SK-N-SH treated with all-trans-retinoic acid at 6 μM for 48 hours (cell line): ENCODE measurements around the gene KRTAP5-2.
"Not testable (repeated sequence)": the region's sequence is repeated elsewhere in the genome, so short reads cannot be mapped to it uniquely, and the experiment has no call there.

Source experiments
- ATAC-seq: fragments of 200-7000 bp; cut with Tn5 transposase; 3 replicates; pipeline ENCODE4 v1.9.1; 2020; ENCODE audit warnings: mild to moderate bottlenecking, moderate library complexity
- ARNTL ChIP-seq: fragments of 450-650 bp; formaldehyde crosslinking; IDR thresholded peaks from 2 replicates; pipeline ENCODE4 v1.5.0; 2020; ENCODE audit warnings: low read depth, mild to moderate bottlenecking, moderate library complexity, borderline replicate concordance
- BACH2 ChIP-seq: fragments of 250-450 bp; sonication (Bioruptor Pico); IDR thresholded peaks from 2 replicates; pipeline ENCODE4 v1.9.0; 2021; ENCODE audit warnings: mild to moderate bottlenecking, borderline replicate concordance
- CSDC2 ChIP-seq: fragments of 250-450 bp; sonication (Bioruptor Pico); IDR thresholded peaks from 2 replicates; pipeline ENCODE4 v1.5.0; 2020; ENCODE audit warnings: mild to moderate bottlenecking, moderate library complexity
- ESRRG ChIP-seq: fragments of 250-450 bp; sonication (Bioruptor Pico); IDR thresholded peaks from 2 replicates; pipeline ENCODE4 v1.6.1; 2021; ENCODE audit warnings: mild to moderate bottlenecking
- GLIS3 ChIP-seq: fragments of 250-450 bp; sonication (Bioruptor Pico); IDR thresholded peaks from 2 replicates; pipeline ENCODE4 v1.5.0; 2020; ENCODE audit warnings: mild to moderate bottlenecking, moderate library complexity
- OSR1 ChIP-seq: fragments of 250-450 bp; sonication (Bioruptor Pico); IDR thresholded peaks from 2 replicates; pipeline ENCODE4 v1.8.0; 2022; ENCODE audit warnings: moderate library complexity, mild to moderate bottlenecking, inconsistent platforms
- PPARA ChIP-seq: fragments of 250-450 bp; sonication (Bioruptor Pico); IDR thresholded peaks from 2 replicates; pipeline ENCODE4 v1.5.0; 2020; ENCODE audit warnings: mild to moderate bottlenecking, borderline replicate concordance
- RARB ChIP-seq: fragments of 250-450 bp; sonication (Bioruptor Pico); IDR thresholded peaks from 2 replicates; pipeline ENCODE4 v1.8.0; 2021; ENCODE audit warnings: mild to moderate bottlenecking, moderate library complexity
- TCF4 ChIP-seq: fragments of 250-450 bp; sonication (Bioruptor Pico); IDR thresholded peaks from 2 replicates; pipeline ENCODE4 v1.8.0; 2021; ENCODE audit warnings: mild to moderate bottlenecking, moderate library complexity, borderline replicate concordance
- TOX ChIP-seq: fragments of 250-450 bp; sonication (Bioruptor Pico); IDR thresholded peaks from 2 replicates; pipeline ENCODE4 v1.8.0; 2021; ENCODE audit warnings: mild to moderate bottlenecking, moderate library complexity, borderline replicate concordance
- ZC3H10 ChIP-seq: fragments of 250-450 bp; sonication (Bioruptor Pico); IDR thresholded peaks from 2 replicates; pipeline ENCODE4 v1.5.1; 2021; ENCODE audit warnings: mild to moderate bottlenecking, moderate library complexity
- ZFP3 ChIP-seq: fragments of 250-450 bp; sonication (Bioruptor Pico); IDR thresholded peaks from 2 replicates; pipeline ENCODE4 v1.5.0; 2020; ENCODE audit warnings: mild to moderate bottlenecking, moderate library complexity
- ZFP30 ChIP-seq: fragments of 450-650 bp; formaldehyde crosslinking; IDR thresholded peaks from 2 replicates; pipeline ENCODE4 v1.5.0; 2022; ENCODE audit warnings: mild to moderate bottlenecking, moderate library complexity
- ZNF565 ChIP-seq: fragments of 450-650 bp; formaldehyde crosslinking; conservative IDR thresholded peaks from 2 replicates; pipeline ENCODE4 v1.5.0; 2020; ENCODE audit warnings: low read depth, mild to moderate bottlenecking, moderate library complexity
- ZNF70 ChIP-seq: fragments of 450-650 bp; formaldehyde crosslinking; IDR thresholded peaks from 2 replicates; pipeline ENCODE4 v1.5.0; 2020; ENCODE audit warnings: mild to moderate bottlenecking, moderate library complexity
- ZNF8 ChIP-seq: fragments of 450-650 bp; formaldehyde crosslinking; IDR thresholded peaks from 2 replicates; pipeline ENCODE4 v1.5.0; 2020; ENCODE audit warnings: mild to moderate bottlenecking, moderate library complexity
- TF ChIP-seq, protein P1 (sequence below): fragments of 250-450 bp; sonication (Bioruptor Pico); IDR thresholded peaks from 2 replicates; pipeline ENCODE4 v1.8.0; 2020; ENCODE audit warnings: mild to moderate bottlenecking, moderate library complexity, borderline replicate concordance
- TF ChIP-seq, protein P2 (sequence below): fragments of 250-450 bp; sonication (Bioruptor Pico); IDR thresholded peaks from 2 replicates; pipeline ENCODE4 v1.5.1; 2020; ENCODE audit warnings: low read depth, mild to moderate bottlenecking, moderate library complexity
- TF ChIP-seq, protein P3 (sequence below): fragments of 250-450 bp; sonication (Bioruptor Pico); IDR thresholded peaks from 2 replicates; pipeline ENCODE4 v1.8.0; 2021; ENCODE audit warnings: low read depth, mild to moderate bottlenecking, moderate library complexity, borderline replicate concordance
- TF ChIP-seq, protein P4 (sequence below): fragments of 250-450 bp; sonication (Bioruptor Pico); IDR thresholded peaks from 2 replicates; pipeline ENCODE4 v1.5.1; 2021; ENCODE audit warnings: mild to moderate bottlenecking, moderate library complexity
- TF ChIP-seq, protein P5 (sequence below): fragments of 250-450 bp; sonication (Bioruptor Pico); IDR thresholded peaks from 2 replicates; pipeline ENCODE4 v1.5.0; 2020; ENCODE audit warnings: mild to moderate bottlenecking, moderate library complexity

Gene KRTAP5-2

DNA sequence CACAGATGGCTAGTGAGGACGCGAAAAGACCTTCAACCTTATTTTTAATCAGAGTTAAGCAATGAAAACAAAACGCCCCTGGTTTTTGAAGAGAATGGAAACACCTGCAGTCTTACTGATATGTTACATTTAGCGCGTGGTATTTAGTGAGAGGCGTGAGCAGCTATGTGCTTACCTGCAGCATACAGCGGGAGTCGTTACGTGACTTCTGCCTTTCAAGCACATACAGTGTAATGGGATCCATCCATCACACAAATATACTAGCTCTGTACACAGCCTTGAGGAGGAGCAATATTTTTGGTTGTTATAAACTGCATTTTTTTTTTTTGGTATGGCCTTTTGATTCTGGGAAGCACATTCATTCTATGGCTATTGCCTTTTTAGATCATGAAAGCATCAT, 5.5 kb downstream of the KRTAP5-2 start:
- TF ChIP-seq ESRRG (CRISPR knock-in tag) (no peak), ZNF8 (CRISPR knock-in tag) (no peak), ZFP30 (CRISPR knock-in tag) (no peak), ZNF565 (CRISPR knock-in tag) (no peak), CSDC2 (CRISPR knock-in tag) (no peak), ZNF70 (CRISPR knock-in tag) (no peak), GLIS3 (CRISPR knock-in tag) (no peak), OSR1 (CRISPR knock-in tag) (no peak), ZC3H10 (CRISPR knock-in tag) (no peak), TCF4 (CRISPR knock-in tag) (no peak), TOX (CRISPR knock-in tag) (no peak)
- TF ChIP-seq, protein P1, sequence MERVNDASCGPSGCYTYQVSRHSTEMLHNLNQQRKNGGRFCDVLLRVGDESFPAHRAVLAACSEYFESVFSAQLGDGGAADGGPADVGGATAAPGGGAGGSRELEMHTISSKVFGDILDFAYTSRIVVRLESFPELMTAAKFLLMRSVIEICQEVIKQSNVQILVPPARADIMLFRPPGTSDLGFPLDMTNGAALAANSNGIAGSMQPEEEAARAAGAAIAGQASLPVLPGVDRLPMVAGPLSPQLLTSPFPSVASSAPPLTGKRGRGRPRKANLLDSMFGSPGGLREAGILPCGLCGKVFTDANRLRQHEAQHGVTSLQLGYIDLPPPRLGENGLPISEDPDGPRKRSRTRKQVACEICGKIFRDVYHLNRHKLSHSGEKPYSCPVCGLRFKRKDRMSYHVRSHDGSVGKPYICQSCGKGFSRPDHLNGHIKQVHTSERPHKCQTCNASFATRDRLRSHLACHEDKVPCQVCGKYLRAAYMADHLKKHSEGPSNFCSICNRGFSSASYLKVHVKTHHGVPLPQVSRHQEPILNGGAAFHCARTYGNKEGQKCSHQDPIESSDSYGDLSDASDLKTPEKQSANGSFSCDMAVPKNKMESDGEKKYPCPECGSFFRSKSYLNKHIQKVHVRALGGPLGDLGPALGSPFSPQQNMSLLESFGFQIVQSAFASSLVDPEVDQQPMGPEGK (CRISPR knock-in tag) = no peak
- TF ChIP-seq, protein P2, sequence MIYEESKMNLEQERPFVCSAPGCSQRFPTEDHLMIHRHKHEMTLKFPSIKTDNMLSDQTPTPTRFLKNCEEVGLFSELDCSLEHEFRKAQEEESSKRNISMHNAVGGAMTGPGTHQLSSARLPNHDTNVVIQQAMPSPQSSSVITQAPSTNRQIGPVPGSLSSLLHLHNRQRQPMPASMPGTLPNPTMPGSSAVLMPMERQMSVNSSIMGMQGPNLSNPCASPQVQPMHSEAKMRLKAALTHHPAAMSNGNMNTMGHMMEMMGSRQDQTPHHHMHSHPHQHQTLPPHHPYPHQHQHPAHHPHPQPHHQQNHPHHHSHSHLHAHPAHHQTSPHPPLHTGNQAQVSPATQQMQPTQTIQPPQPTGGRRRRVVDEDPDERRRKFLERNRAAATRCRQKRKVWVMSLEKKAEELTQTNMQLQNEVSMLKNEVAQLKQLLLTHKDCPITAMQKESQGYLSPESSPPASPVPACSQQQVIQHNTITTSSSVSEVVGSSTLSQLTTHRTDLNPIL = no peak
- TF ChIP-seq, protein P3, sequence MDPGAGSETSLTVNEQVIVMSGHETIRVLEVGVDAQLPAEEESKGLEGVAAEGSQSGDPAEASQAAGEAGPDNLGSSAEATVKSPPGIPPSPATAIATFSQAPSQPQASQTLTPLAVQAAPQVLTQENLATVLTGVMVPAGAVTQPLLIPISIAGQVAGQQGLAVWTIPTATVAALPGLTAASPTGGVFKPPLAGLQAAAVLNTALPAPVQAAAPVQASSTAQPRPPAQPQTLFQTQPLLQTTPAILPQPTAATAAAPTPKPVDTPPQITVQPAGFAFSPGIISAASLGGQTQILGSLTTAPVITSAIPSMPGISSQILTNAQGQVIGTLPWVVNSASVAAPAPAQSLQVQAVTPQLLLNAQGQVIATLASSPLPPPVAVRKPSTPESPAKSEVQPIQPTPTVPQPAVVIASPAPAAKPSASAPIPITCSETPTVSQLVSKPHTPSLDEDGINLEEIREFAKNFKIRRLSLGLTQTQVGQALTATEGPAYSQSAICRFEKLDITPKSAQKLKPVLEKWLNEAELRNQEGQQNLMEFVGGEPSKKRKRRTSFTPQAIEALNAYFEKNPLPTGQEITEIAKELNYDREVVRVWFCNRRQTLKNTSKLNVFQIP = no peak
- TF ChIP-seq, protein P4, sequence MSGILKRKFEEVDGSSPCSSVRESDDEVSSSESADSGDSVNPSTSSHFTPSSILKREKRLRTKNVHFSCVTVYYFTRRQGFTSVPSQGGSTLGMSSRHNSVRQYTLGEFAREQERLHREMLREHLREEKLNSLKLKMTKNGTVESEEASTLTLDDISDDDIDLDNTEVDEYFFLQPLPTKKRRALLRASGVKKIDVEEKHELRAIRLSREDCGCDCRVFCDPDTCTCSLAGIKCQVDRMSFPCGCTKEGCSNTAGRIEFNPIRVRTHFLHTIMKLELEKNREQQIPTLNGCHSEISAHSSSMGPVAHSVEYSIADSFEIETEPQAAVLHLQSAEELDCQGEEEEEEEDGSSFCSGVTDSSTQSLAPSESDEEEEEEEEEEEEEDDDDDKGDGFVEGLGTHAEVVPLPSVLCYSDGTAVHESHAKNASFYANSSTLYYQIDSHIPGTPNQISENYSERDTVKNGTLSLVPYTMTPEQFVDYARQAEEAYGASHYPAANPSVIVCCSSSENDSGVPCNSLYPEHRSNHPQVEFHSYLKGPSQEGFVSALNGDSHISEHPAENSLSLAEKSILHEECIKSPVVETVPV (CRISPR knock-in tag) = no peak
- ATAC-seq = no peak

DNA sequence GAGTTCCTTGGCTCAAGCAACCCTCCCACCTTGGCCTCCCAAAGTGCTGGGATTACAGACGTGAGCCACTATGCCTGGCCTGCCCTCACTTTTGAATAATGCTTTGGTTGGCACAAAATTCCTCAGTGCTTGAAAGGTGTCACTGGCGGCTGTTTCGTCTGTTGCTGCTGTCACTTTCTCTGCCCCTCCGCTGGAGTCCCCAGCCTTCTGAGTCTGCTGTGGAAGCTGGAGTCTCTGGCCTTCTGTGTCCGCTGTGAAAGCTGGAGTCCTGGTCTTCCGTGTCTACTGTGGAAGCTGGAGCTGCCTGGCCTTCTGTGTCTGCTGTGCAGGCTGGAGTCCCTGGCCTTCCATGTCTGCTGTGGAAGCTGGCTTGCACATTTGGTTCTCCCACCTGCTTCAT, 8.1 kb downstream of the KRTAP5-2 start:
- ATAC-seq = no peak

DNA sequence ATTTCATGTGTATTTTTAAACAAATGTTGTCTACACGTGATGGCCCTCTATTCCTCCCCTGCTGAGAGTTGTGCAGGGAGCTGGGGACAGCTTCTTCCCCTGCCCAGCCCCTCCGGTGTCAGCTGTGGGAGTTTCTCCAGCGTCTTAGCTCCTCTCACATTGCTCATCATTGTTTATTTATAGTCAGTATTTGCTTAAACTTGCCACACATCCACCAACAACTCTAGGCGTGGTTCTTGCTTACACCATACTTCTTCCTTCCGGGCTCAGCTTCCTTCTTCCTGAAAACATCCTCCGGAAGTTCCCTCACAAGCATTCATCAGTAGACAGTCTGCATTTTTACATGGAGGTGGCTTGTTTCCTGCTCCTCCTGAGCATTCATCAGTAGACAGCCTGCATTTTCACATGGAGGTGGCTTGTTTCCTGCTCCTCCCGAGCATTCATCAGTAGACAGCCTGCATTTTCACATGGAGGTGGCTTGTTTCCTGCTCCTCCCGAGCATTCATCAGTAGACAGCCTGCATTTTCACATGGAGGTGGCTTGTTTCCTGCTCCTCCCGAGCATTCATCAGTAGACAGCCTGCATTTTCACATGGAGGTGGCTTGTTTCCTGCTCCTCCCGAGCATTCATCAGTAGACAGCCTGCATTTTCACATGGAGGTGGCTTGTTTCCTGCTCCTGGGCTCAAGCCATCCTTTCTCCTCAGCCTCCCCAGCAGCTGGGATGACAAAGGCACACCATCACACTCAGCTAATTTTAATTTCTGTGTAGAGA, 8.7 kb downstream of the KRTAP5-2 start:
- ATAC-seq = not testable (repeated sequence)

More for the DNA sequence above, 8.1 kb downstream of the KRTAP5-2 start:
- TF ChIP-seq RARB (CRISPR knock-in tag) (no peak), ESRRG (CRISPR knock-in tag) (no peak), ZC3H10 (CRISPR knock-in tag) (no peak), TOX (CRISPR knock-in tag) (no peak), TCF4 (CRISPR knock-in tag) (no peak), ZNF565 (CRISPR knock-in tag) (no peak), BACH2 (CRISPR knock-in tag) (no peak), CSDC2 (CRISPR knock-in tag) (no peak), PPARA (CRISPR knock-in tag) (no peak), ZFP3 (CRISPR knock-in tag) (no peak)

DNA sequence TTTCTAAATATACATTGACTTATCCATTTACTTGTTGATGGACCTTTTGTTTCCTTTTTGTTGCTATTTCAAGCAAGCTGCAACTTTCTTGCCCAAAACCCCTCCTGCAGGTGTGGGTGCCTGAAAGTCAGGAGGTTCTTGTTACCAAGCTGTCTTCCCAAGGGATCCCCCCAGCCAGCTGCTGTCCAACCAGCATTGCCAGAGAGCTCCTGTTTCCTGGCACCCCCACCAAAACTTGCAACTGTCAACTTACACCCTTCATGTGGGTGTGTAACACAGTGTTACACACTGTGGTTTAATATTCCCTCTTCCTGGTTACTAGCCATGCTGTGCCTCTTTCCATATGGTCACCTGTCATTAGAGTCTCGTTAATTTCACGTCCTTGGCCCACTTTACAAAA, 11.4 kb downstream of the KRTAP5-2 start:
- no peak for ATAC-seq
- TF ChIP-seq PPARA (CRISPR knock-in tag) (no peak), ARNTL (CRISPR knock-in tag) (no peak), TCF4 (CRISPR knock-in tag) (no peak), ZFP3 (CRISPR knock-in tag) (no peak)
- TF ChIP-seq, protein P5, sequence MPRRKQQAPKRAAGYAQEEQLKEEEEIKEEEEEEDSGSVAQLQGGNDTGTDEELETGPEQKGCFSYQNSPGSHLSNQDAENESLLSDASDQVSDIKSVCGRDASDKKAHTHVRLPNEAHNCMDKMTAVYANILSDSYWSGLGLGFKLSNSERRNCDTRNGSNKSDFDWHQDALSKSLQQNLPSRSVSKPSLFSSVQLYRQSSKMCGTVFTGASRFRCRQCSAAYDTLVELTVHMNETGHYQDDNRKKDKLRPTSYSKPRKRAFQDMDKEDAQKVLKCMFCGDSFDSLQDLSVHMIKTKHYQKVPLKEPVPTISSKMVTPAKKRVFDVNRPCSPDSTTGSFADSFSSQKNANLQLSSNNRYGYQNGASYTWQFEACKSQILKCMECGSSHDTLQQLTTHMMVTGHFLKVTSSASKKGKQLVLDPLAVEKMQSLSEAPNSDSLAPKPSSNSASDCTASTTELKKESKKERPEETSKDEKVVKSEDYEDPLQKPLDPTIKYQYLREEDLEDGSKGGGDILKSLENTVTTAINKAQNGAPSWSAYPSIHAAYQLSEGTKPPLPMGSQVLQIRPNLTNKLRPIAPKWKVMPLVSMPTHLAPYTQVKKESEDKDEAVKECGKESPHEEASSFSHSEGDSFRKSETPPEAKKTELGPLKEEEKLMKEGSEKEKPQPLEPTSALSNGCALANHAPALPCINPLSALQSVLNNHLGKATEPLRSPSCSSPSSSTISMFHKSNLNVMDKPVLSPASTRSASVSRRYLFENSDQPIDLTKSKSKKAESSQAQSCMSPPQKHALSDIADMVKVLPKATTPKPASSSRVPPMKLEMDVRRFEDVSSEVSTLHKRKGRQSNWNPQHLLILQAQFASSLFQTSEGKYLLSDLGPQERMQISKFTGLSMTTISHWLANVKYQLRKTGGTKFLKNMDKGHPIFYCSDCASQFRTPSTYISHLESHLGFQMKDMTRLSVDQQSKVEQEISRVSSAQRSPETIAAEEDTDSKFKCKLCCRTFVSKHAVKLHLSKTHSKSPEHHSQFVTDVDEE = no peak
- TF ChIP-seq, protein P4 (CRISPR knock-in tag) = no peak

DNA sequence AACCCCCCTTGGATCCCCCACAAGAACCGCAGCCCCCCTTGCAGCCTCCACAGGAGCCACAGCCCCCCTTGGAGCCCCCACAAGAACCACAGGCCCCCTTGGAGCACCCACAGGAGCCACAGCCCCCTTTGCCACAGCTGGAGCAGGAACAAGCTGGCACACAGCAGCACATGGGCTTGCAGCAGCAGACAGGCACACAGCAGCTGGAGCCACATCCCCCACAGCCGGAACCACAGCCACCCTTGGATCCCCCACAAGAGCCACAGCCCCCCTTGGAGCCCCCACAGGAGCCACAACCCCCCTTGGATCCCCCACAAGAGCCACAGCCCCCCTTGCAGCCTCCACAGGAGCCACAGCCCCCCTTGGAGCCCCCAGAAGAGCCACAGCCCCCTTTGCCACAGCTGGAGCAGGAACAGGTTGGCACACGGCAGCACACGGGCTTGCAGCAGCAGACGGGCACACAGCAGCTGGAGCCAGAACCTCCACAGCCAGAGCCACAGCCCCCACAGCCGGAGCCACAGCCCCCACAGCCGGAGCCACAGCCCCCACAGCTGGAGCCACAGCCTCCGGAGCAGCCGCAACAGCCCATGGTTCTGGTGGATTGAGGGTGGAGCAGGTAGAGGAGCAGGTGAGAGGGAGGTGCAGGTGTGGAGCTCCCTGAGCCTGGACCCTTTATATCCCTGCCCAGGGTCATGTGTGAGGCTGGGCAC, 13.3 kb downstream of the KRTAP5-2 start, which contains the start of gene KRTAP5-1:
Gene KRTAP5-1 (minus strand): TSS at position 623 of the 710 bp plus-strand sequence. CDS start 34 bp downstream, at position 589.
- ATAC-seq = not testable (repeated sequence)

DNA sequence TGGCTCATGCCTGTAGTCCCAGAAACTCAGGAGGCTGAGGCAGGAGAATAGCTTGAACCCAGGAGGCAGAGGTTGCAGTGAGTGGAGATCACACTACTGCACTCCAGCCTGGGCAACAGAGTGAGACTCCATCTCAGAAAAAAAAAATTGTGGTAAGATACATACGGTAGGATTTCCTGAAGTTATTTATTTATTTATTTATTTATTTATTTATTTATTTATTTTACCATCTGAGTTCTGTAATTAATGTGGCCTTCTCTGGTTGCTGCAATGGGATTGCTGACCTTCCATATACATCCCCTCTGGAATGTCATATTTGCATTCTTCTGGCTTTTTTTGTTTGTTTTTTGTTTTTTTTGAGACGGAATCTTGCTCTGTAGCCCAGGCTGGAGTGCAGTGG, 15.2 kb downstream of the KRTAP5-2 start:
- not testable (repeated sequence) for ATAC-seq
